Neural cell (in vitro differentiated cells): ENCODE results near the gene BNC2.

ENCODE experiments used
- EP300 ChIP-seq: fragments of 450-650 bp; conservative IDR thresholded peaks from 2 replicates; pipeline ENCODE4 v1.6.1; 2014; ENCODE audit warnings: antibody characterized with exemption, mild to moderate bottlenecking, moderate library complexity; ENCODE audit not compliant: poor library complexity, severe bottlenecking
- EZH2 ChIP-seq: fragments of 200-600, 300-800 bp; shearing (Covaris generic), sonication (generic); IDR thresholded peaks from 2 replicates; pipeline ENCODE4 v1.6.1; 2014; ENCODE audit warnings: antibody characterized with exemption, low read length, borderline replicate concordance, mild to moderate bottlenecking; ENCODE audit not compliant: insufficient read depth, poor library complexity, severe bottlenecking
- MXI1 ChIP-seq: fragments of 450-650 bp; conservative IDR thresholded peaks from 2 replicates; pipeline ENCODE4 v1.6.1; 2014; ENCODE audit warnings: antibody characterized with exemption, mild to moderate bottlenecking; ENCODE audit not compliant: poor library complexity, severe bottlenecking
- RAD21 ChIP-seq: fragments of 450-650 bp; conservative IDR thresholded peaks from 2 replicates; pipeline ENCODE4 v1.6.1; 2014; ENCODE audit warnings: antibody characterized with exemption, mild to moderate bottlenecking, moderate library complexity
- REST ChIP-seq: IDR thresholded peaks from 2 replicates; pipeline ENCODE4 v1.6.1; 2012; ENCODE audit warnings: borderline replicate concordance
- SMC3 ChIP-seq: fragments of 450-650 bp; conservative IDR thresholded peaks from 2 replicates; pipeline ENCODE4 v1.6.1; 2014; ENCODE audit warnings: antibody characterized with exemption, mild to moderate bottlenecking, moderate library complexity; ENCODE audit not compliant: poor library complexity
- TAF1 ChIP-seq: IDR thresholded peaks from 2 replicates; pipeline ENCODE4 v1.6.1; 2012; ENCODE audit warnings: low read depth
- TF ChIP-seq, protein P1 (sequence below): fragments of 450-650 bp; IDR thresholded peaks from 2 replicates; pipeline ENCODE4 v1.5.1; 2014; ENCODE audit warnings: antibody characterized with exemption, mild to moderate bottlenecking, moderate library complexity; ENCODE audit not compliant: poor library complexity, severe bottlenecking

GRCh38 chr9:16543686-16544085 is 326.8 kb downstream of the BNC2 start:
- TF ChIP-seq, protein P1, sequence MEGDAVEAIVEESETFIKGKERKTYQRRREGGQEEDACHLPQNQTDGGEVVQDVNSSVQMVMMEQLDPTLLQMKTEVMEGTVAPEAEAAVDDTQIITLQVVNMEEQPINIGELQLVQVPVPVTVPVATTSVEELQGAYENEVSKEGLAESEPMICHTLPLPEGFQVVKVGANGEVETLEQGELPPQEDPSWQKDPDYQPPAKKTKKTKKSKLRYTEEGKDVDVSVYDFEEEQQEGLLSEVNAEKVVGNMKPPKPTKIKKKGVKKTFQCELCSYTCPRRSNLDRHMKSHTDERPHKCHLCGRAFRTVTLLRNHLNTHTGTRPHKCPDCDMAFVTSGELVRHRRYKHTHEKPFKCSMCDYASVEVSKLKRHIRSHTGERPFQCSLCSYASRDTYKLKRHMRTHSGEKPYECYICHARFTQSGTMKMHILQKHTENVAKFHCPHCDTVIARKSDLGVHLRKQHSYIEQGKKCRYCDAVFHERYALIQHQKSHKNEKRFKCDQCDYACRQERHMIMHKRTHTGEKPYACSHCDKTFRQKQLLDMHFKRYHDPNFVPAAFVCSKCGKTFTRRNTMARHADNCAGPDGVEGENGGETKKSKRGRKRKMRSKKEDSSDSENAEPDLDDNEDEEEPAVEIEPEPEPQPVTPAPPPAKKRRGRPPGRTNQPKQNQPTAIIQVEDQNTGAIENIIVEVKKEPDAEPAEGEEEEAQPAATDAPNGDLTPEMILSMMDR: no peak
- no peak for TF ChIP-seq TAF1
- no peak for TF ChIP-seq MXI1
- no peak for TF ChIP-seq SMC3
- no peak for TF ChIP-seq REST
- TF ChIP-seq EZH2: no peak
- no peak for TF ChIP-seq RAD21
- no peak for TF ChIP-seq EP300
